D721Med (cell line): Measurements from ENCODE around the gene TTR.

Experiments
- DNase-seq: peaks from one replicate; pipeline ENCODE4 v3.0.0; 2011; ENCODE audit warnings: low spot score; ENCODE audit not compliant: insufficient read length
- FAIRE-seq: peaks from 2 replicates; lab custom pipeline; 2011; peaks lifted over from hg19 to GRCh38; lab: Jason Lieb, UNC
- TF ChIP-seq, protein P1 (sequence below): IDR thresholded peaks from 2 replicates; pipeline ENCODE4 v1.5.1; 2012; ENCODE audit warnings: mild to moderate bottlenecking, control low read depth; ENCODE audit not compliant: insufficient read depth; ENCODE audit errors: missing control alignments

TTR gene

DNA sequence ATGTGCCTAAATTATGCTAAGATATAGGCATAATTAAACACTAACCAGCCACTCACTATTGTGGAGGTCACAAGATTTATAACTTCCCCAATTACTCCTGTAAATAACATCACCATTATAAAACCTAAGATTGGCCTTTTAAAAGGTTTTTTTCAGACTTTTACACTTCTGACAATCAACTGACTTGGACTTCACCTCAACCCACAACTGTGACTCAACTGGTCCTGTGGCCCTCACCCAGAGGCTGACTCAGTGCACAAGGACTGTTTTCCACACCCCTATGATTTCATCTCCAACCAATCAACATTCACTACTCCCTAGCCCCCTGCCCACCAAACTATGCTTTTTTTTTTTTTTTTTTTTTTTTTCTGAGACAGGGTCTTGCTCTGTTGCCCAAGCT, 11.6 kb downstream of the TTR start:
- no peak for FAIRE-seq

GRCh38 chr18:31606265-31606664, 14.6 kb downstream of the TTR start:
- TF ChIP-seq, protein P1, sequence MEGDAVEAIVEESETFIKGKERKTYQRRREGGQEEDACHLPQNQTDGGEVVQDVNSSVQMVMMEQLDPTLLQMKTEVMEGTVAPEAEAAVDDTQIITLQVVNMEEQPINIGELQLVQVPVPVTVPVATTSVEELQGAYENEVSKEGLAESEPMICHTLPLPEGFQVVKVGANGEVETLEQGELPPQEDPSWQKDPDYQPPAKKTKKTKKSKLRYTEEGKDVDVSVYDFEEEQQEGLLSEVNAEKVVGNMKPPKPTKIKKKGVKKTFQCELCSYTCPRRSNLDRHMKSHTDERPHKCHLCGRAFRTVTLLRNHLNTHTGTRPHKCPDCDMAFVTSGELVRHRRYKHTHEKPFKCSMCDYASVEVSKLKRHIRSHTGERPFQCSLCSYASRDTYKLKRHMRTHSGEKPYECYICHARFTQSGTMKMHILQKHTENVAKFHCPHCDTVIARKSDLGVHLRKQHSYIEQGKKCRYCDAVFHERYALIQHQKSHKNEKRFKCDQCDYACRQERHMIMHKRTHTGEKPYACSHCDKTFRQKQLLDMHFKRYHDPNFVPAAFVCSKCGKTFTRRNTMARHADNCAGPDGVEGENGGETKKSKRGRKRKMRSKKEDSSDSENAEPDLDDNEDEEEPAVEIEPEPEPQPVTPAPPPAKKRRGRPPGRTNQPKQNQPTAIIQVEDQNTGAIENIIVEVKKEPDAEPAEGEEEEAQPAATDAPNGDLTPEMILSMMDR, result no peak
- DNase-seq (no peak), FAIRE-seq (no peak)

More for the DNA sequence above, 11.6 kb downstream of the TTR start:
- TF ChIP-seq, protein P1, result no peak
- DNase-seq, result no peak

- FAIRE-seq, result no peak
- TF ChIP-seq, protein P1, result no peak
- no peak for DNase-seq
These were observed 15.7 kb downstream of the TTR start for GRCh38 chr18:31607384-31607783.

- FAIRE-seq, result peak; percentile 97
- TF ChIP-seq, protein P1, result no peak
- no peak for DNase-seq
These were observed 18.2 kb downstream of the TTR start for GRCh38 chr18:31609886-31610285.

DNA sequence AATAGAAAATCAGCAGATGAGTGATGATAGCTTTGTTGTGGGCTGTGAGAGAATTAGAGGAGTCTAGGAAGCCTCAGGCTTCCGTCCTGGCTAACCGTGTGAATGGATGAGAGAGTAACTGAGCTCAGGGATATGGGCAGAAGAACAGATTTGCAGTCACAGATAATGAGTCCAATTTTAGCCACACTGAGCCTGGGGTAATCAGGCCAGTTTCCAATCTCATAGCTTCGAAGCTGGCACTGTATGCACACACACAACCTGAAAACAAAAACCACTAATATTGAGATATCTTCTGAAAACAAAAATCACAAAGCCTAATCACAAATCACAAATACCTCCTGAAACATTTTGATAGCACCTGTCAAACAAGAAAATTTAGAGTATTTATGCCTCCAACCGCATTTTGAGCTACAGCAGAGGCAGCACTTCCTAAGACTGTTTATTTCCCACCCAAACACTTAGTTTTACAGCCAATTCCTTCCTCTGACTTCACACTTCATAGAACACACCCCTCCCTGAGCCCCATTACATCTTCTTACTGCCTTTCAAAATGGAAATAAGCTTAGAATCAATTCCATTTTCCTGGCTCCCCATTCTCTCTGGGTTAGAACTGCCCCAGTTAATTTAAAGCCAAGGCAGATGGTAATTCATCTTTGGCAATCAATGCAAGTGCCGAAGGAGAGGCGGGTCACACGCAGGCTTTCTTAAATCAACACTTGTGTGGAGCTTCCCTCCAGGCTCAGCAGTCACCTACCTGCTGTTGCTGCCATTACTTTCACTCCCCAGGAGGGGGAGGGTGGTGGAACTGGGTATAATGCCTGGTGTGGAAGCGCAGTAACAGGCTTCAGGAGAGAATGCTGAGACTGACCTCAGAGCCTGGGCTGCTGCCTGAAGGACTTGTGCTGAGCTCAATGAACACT, 18.9 kb downstream of the TTR start:
- FAIRE-seq (no peak), DNase-seq (no peak)
- TF ChIP-seq, protein P1, result peak; percentile 15

DNA sequence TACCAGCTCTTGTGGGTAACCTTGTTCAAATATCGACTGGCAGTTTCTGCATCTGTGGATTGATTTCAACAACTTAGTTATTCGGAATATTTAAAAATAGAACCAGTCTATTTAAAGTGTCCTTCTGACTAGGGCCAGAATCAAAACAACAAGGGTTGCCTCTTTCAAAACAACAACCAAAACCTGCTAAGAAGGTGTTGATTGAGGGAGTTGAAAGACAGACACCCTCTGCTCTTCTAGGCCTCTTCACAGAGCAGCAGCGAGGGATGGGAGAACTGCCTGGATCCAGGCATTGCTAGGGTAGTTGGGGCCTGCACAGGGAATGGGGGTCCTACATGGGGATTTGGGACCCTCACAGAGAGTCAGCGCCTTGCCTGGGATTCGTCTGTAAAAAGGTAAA, 19.8 kb downstream of the TTR start:
- FAIRE-seq (no peak), DNase-seq (no peak)
- TF ChIP-seq, protein P1, result no peak

DNA sequence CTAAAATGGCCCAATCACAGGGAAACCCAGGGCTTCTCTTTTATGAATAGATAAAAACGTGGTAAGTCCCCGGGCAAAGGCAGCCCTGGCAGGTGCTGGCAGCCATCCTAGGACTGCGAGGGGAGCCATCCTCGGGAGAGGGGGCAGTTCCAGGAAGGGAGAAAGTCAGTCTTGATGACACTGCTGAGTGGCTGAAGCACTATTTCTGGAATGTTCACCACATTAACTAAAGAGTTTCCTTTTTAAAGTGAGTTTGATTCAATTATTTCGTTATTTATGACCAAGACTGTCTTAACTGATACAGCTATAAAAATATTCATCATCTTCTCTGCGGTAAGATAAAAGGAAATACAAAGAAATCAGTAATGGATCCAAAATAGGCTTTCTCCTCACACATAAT, 20.4 kb downstream of the TTR start:
- TF ChIP-seq, protein P1, result no peak
- no peak for DNase-seq
- peak; percentile 88 for FAIRE-seq
